ENCODE data around the gene ANKRD18A. TPM values are rescaled to one million over a fixed set of nuclear protein-coding genes. Genes with fewer than 3 reads are reported as not detected.

Gene ANKRD18A

GRCh38 chr9:38523121-38523520 is 97.3 kb downstream of the ANKRD18A start:
- Histone ChIP-seq H3K4me2 (ENCODE audit: low read length, poor library complexity, severe bottlenecking) (no peak overlapping the region), H3K14ac (ENCODE audit: low read length in 2 of 2) (no peak overlapping the region), H2AFZ (ENCODE audit: low read depth, low read length) (no peak overlapping the region), H3K4ac (ENCODE audit: low read depth in 1 of 2, low read length in 2 of 2) (no peak overlapping the region), H2BK12ac (ENCODE audit: low read length in 2 of 2) (no peak overlapping the region), H2BK15ac (ENCODE audit: low read depth, poor library complexity, severe bottlenecking) (no peak overlapping the region), H2BK5ac (ENCODE audit: low read depth, low read length, poor library complexity, severe bottlenecking) (no peak overlapping the region), H3K27me3 (ENCODE audit: control insufficient read depth in 1 of 2, insufficient read depth in 1 of 2, low read length in 2 of 2) (peaks cover 0 to 5% of the 10 kb centered on the region in 2 experiments), H3K18ac (ENCODE audit: low read depth in 1 of 2, low read length in 2 of 2) (no peak overlapping the region), H3K9ac (ENCODE audit: low read length) (no peak overlapping the region), H4K91ac (ENCODE audit: low read length) (no peak overlapping the region), H3K4me3 (ENCODE audit: insufficient read depth in 1 of 2, low read depth in 1 of 2, low read length in 2 of 2) (no peak overlapping the region), H2BK120ac (ENCODE audit: low read depth, low read length) (no peak overlapping the region), H3K23ac (ENCODE audit: low read length in 2 of 2) (no peak overlapping the region), H4K8ac (ENCODE audit: low read length) (no peak overlapping the region), H3K36me3 (ENCODE audit: control insufficient read depth in 1 of 2, insufficient read depth in 2 of 2, low read depth in 1 of 2, low read length in 2 of 2) (no peaks in the 10 kb centered on the region), H3K9me3 (ENCODE audit: control insufficient read depth, low read length) (no peaks in the 10 kb centered on the region), H3K79me1 (replicated peaks; ENCODE audit: low read length, poor library complexity, severe bottlenecking) (no peaks in the 10 kb centered on the region), H3K4me1 (ENCODE audit: control insufficient read depth, insufficient read depth, low read depth, low read length) (peaks cover 6% of the 10 kb centered on the region), H3K27ac (ENCODE audit: low read length, poor library complexity, severe bottlenecking) (no peak overlapping the region), H2AK5ac (ENCODE audit: low read length, severe bottlenecking) (no peak overlapping the region)
- WGBS, result 82% methylated on average over 5 of the region's 5 CpGs
- no peak for DNase-seq

GRCh38 chr9:38521762-38522161 is 98.6 kb downstream of the ANKRD18A start:
- Histone ChIP-seq H2BK12ac (ENCODE audit: low read length in 2 of 2) (no peak overlapping the region), H3K79me1 (replicated peaks; ENCODE audit: low read length, poor library complexity, severe bottlenecking) (no peaks in the 10 kb centered on the region), H3K4me1 (ENCODE audit: control insufficient read depth, insufficient read depth, low read depth, low read length) (no peaks in the 10 kb centered on the region), H3K36me3 (ENCODE audit: control insufficient read depth in 1 of 2, insufficient read depth in 2 of 2, low read depth in 1 of 2, low read length in 2 of 2) (no peaks in the 10 kb centered on the region), H2AFZ (ENCODE audit: low read depth, low read length) (no peak overlapping the region), H3K4me2 (ENCODE audit: low read length, poor library complexity, severe bottlenecking) (no peak overlapping the region), H3K27me3 (ENCODE audit: control insufficient read depth in 1 of 2, insufficient read depth in 1 of 2, low read length in 2 of 2) (peaks cover 0 to under 1% of the 10 kb centered on the region in 2 experiments), H3K18ac (ENCODE audit: low read depth in 1 of 2, low read length in 2 of 2) (no peak overlapping the region), H3K4me3 (ENCODE audit: insufficient read depth in 1 of 2, low read depth in 1 of 2, low read length in 2 of 2) (no peak overlapping the region), H4K8ac (ENCODE audit: low read length) (no peak overlapping the region), H3K23ac (ENCODE audit: low read length in 2 of 2) (no peak overlapping the region), H3K27ac (ENCODE audit: low read length, poor library complexity, severe bottlenecking) (no peak overlapping the region), H4K91ac (ENCODE audit: low read length) (no peak overlapping the region), H3K14ac (ENCODE audit: low read length in 2 of 2) (no peak overlapping the region), H2BK120ac (ENCODE audit: low read depth, low read length) (no peak overlapping the region), H3K9me3 (ENCODE audit: control insufficient read depth, low read length) (no peaks in the 10 kb centered on the region), H2AK5ac (ENCODE audit: low read length, severe bottlenecking) (no peak overlapping the region), H2BK5ac (ENCODE audit: low read depth, low read length, poor library complexity, severe bottlenecking) (no peak overlapping the region), H3K4ac (ENCODE audit: low read depth in 1 of 2, low read length in 2 of 2) (no peak overlapping the region), H3K9ac (ENCODE audit: low read length) (no peak overlapping the region), H2BK15ac (ENCODE audit: low read depth, poor library complexity, severe bottlenecking) (no peak overlapping the region)
- 100% methylated on average over 1 of the region's 2 CpGs for WGBS
- DNase-seq, result no peak

Small RNA genes lying within 50 kb of the gene (small RNA-seq; reads per million reads assigned to genes)
- gene AL390726.1 (ENCODE audit: low read depth), result not detected
- gene AL390726.2 (ENCODE audit: low read depth), result not detected
- not detected for gene AL390726.3 (ENCODE audit: low read depth)
- not detected for gene AL390726.4 (ENCODE audit: low read depth)
- gene AL390726.5 (ENCODE audit: low read depth), result not detected
